Duodenal mucosa (tissue), 2 donors: ENCODE measurements around the gene ALK.

Source experiments
- H3K27ac ChIP-seq: one replicate; pipeline ENCODE4 v1.7.0; 2013; ENCODE audit warnings: low read depth, low read length
- H3K27me3 ChIP-seq, 2 donors: one replicate each; pipeline ENCODE4 v1.7.0; 2013; ENCODE audit warnings: low read length in 2 of 2, control low read depth in 1 of 2; ENCODE audit not compliant: insufficient read depth in 2 of 2, control insufficient read depth in 1 of 2
- H3K36me3 ChIP-seq, 2 donors: one replicate each; pipeline ENCODE4 v1.7.0; 2013; ENCODE audit warnings: low read length in 2 of 2, control low read depth in 1 of 2; ENCODE audit not compliant: insufficient read depth in 2 of 2, control insufficient read depth in 1 of 2
- H3K4me1 ChIP-seq, 2 donors: one replicate each; pipeline ENCODE4 v1.7.0; 2013; ENCODE audit warnings: low read length in 2 of 2, control low read depth in 1 of 2; ENCODE audit not compliant: insufficient read depth in 2 of 2, control insufficient read depth in 1 of 2
- H3K4me3 ChIP-seq, 2 donors: one replicate each; pipeline ENCODE4 v1.7.0; 2013; ENCODE audit warnings: low read length in 2 of 2, low read depth in 1 of 2
- H3K9ac ChIP-seq, 2 donors: one replicate each; pipeline ENCODE4 v1.7.0; 2013; ENCODE audit warnings: low read length in 2 of 2, low read depth in 1 of 2
- H3K9me3 ChIP-seq, 2 donors: one replicate each; pipeline ENCODE4 v1.7.0; 2013; ENCODE audit warnings: low read length in 2 of 2, control low read depth in 1 of 2; ENCODE audit not compliant: control insufficient read depth in 1 of 2

The ALK gene

GRCh38 chr2:29718076-29718686, 203.2 kb downstream of the ALK start:
- Histone ChIP-seq H3K27ac (no peak overlapping the region), H3K9ac (no peak overlapping the region), H3K4me3 (no peak overlapping the region), H3K27me3 (no peaks in the 10 kb centered on the region), H3K36me3 (no peaks in the 10 kb centered on the region), H3K9me3 (no peaks in the 10 kb centered on the region), H3K4me1 (no peaks in the 10 kb centered on the region)

GRCh38 chr2:29715655-29716054, 205.7 kb downstream of the ALK start:
- no peak overlapping the region for H3K9ac ChIP-seq
- no peaks in the 10 kb centered on the region for H3K9me3 ChIP-seq
- no peak overlapping the region for H3K27ac ChIP-seq
- H3K36me3 ChIP-seq = no peaks in the 10 kb centered on the region
- H3K4me1 ChIP-seq = no peaks in the 10 kb centered on the region
- no peaks in the 10 kb centered on the region for H3K27me3 ChIP-seq
- H3K4me3 ChIP-seq = no peak overlapping the region

- Histone ChIP-seq H3K27me3 (no peaks in the 10 kb centered on the region), H3K9me3 (no peaks in the 10 kb centered on the region), H3K9ac (no peak overlapping the region), H3K4me1 (no peaks in the 10 kb centered on the region), H3K4me3 (no peak overlapping the region), H3K27ac (no peak overlapping the region), H3K36me3 (no peaks in the 10 kb centered on the region)
These were observed 207.1 kb downstream of the ALK start for GRCh38 chr2:29714333-29714732.

DNA sequence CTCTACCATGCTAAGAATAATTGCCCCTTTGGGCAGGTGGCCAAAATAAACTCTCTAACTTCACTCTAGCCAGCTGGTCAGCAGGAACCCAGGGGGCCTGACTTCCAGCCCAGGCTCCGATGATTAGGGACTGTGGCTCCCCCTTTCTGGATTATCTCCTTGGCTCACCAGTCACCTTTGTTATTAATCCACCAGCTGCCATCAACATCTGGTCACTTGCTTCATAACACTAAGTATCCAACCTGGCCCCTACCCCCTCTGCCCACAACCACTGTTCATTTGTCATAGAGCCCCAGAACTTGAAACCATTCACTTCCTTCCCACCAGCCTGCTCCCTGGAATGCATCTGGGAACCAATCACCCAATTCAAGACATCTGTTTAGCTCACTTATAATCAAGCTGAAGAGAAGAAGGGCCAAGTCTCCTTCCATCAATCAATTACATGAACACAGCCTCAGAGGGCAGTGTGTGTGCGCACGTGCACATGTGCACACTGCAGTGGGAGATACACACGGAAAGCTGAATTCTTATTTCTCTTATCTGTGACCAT, 215.1 kb downstream of the ALK start:
- Histone ChIP-seq H3K9ac (no peak overlapping the region), H3K9me3 (no peaks in the 10 kb centered on the region), H3K4me1 (no peaks in the 10 kb centered on the region), H3K36me3 (no peaks in the 10 kb centered on the region), H3K27me3 (no peaks in the 10 kb centered on the region), H3K27ac (no peak overlapping the region), H3K4me3 (no peak overlapping the region)

DNA sequence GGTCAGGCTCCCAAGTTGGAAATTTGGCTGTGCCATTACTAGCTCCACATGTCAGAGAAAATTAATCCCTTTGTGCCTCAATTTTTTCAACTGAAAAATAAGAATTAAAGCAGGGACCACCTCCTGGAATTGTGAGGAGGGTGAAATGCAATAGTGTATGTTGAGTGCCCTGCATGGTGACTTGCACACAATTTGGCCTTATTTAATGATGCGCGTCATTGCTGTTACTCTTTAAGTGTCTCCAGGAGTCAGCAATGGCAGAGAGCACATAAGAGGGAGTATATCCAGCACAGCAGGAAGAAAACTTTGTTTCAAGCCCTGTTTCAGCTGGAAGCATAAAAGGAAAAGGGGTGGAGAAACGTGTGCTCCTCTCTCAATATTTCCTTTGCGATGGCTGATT, 215.8 kb downstream of the ALK start:
- Histone ChIP-seq H3K9ac (no peak overlapping the region), H3K27me3 (no peaks in the 10 kb centered on the region), H3K36me3 (no peaks in the 10 kb centered on the region), H3K4me1 (no peaks in the 10 kb centered on the region), H3K4me3 (no peak overlapping the region), H3K9me3 (no peaks in the 10 kb centered on the region), H3K27ac (no peak overlapping the region)

- H3K9ac ChIP-seq = no peak overlapping the region
- H3K27me3 ChIP-seq = no peaks in the 10 kb centered on the region
- no peaks in the 10 kb centered on the region for H3K9me3 ChIP-seq
- no peaks in the 10 kb centered on the region for H3K36me3 ChIP-seq
- H3K4me1 ChIP-seq = no peaks in the 10 kb centered on the region
- no peak overlapping the region for H3K4me3 ChIP-seq
- no peak overlapping the region for H3K27ac ChIP-seq
These were observed 218.1 kb downstream of the ALK start for GRCh38 chr2:29703336-29703735.

- no peaks in the 10 kb centered on the region for H3K9me3 ChIP-seq
- H3K27ac ChIP-seq = no peak overlapping the region
- H3K4me3 ChIP-seq = no peak overlapping the region
- no peak overlapping the region for H3K9ac ChIP-seq
- H3K36me3 ChIP-seq = no peaks in the 10 kb centered on the region
- H3K4me1 ChIP-seq = no peaks in the 10 kb centered on the region
- H3K27me3 ChIP-seq = no peaks in the 10 kb centered on the region
These were observed 219.1 kb downstream of the ALK start for GRCh38 chr2:29702276-29702675.

DNA sequence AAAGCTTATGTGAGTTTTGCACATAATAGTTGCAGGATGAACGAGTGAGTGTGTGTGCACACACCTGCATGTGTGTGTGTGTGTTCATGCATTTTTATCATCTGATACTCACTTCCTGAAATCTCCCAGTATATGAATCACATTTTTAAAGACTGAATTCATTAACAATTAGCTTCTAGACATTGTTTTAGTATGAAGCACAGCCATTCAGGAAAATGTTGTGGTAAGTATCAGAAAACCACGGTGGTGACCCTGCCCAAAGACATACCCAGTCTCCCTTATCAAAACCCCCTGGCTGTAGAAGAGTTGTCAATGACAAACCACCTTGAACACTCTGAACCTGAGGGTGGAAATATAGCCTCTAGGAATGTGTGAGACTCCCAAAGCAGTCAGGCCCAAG, 220.8 kb downstream of the ALK start:
- no peaks in the 10 kb centered on the region for H3K36me3 ChIP-seq
- no peaks in the 10 kb centered on the region for H3K4me1 ChIP-seq
- no peaks in the 10 kb centered on the region for H3K27me3 ChIP-seq
- no peak overlapping the region for H3K4me3 ChIP-seq
- H3K9me3 ChIP-seq = no peaks in the 10 kb centered on the region
- no peak overlapping the region for H3K9ac ChIP-seq
- no peak overlapping the region for H3K27ac ChIP-seq

DNA sequence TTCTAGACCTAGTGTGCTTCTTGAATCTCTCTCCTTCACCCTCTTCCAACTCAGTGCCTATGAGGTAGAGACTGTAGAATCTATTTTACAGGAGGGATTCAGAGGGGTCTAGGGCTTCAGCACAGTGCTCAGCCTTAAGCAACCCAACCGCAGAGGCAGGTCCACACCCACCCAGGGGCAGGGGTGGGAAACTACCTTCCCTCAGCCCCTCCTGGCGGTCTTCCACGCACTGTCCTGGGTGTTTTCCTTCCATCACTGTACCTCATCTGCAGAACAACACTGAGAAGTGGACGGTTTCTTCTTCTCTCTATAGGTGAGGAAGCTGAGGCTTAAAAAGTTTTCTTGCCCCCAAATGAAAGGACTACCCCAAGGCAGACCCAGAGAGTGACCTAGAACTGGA, 222.3 kb downstream of the ALK start:
- no peak overlapping the region for H3K27ac ChIP-seq
- no peaks in the 10 kb centered on the region for H3K27me3 ChIP-seq
- H3K36me3 ChIP-seq = no peaks in the 10 kb centered on the region
- H3K9me3 ChIP-seq = no peaks in the 10 kb centered on the region
- no peak overlapping the region for H3K4me3 ChIP-seq
- H3K4me1 ChIP-seq = no peaks in the 10 kb centered on the region
- H3K9ac ChIP-seq = no peak overlapping the region

DNA sequence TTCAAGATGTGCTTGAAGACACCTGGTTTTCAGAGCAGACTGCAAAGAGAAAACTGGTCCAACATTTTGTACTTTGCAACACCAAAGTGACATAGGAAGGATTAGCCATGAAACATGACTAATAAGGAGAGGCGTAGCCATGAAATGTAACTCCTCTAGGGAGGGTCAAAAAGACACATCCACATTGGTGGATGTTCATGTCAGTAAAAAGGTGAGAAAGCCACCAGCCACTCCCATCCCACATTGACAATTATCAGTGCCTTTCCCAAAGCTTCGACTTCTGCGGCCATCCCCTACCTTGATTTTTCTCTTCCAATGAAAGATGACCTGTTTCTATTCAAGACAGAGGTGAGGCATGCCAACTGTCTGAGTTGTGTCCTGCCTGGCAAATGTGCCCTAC, 223.2 kb downstream of the ALK start:
- Histone ChIP-seq H3K27ac (no peak overlapping the region), H3K9me3 (no peaks in the 10 kb centered on the region), H3K9ac (no peak overlapping the region), H3K27me3 (no peaks in the 10 kb centered on the region), H3K4me3 (no peak overlapping the region), H3K4me1 (no peaks in the 10 kb centered on the region), H3K36me3 (no peaks in the 10 kb centered on the region)

DNA sequence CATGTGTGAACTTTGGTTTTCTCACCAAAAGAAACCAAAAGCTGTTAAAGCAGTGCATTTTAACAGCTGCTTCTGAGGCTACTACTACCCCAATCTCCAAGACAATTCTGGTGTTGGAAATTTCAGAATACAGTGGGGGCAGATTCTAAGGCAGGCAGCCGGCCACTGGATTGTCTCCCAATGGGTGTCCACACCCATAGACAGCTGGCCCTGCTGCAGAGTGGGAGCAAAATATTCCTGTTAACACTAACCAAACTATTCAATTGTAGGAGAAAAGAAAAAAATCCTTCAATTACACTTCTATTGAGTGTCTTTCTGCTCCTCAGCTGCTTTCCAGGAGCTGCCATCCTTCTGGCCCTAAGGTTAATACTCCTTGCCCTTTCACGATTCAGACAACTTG, 223.7 kb downstream of the ALK start:
- Histone ChIP-seq H3K4me1 (no peaks in the 10 kb centered on the region), H3K36me3 (no peaks in the 10 kb centered on the region), H3K9ac (no peak overlapping the region), H3K9me3 (no peaks in the 10 kb centered on the region), H3K27me3 (no peaks in the 10 kb centered on the region), H3K4me3 (no peak overlapping the region), H3K27ac (no peak overlapping the region)
